GM23338 (cell line): Measurements from ENCODE around the gene RNLS.

ENCODE experiments used
- CREB1 ChIP-seq: fragments of 250-450 bp; sonication (Bioruptor Pico); IDR thresholded peaks from 2 replicates; pipeline ENCODE4 v1.5.0; 2020; ENCODE audit warnings: low read depth, mild to moderate bottlenecking, moderate library complexity
- ETS1 ChIP-seq: IDR thresholded peaks from 2 replicates; pipeline ENCODE4 v1.6.1; 2016; ENCODE audit warnings: antibody characterized with exemption
- EZH2 ChIP-seq: fragments of 200-600 bp; sonication (generic); IDR thresholded peaks from one replicate; pipeline ENCODE4 v1.8.0; 2017; ENCODE audit warnings: antibody characterized with exemption, mild to moderate bottlenecking, low read depth; ENCODE audit not compliant: unreplicated experiment
- EZH2phosphoT487 ChIP-seq: fragments of 200-600 bp; sonication (generic); IDR thresholded peaks from one replicate; pipeline ENCODE4 v1.8.1; 2018; ENCODE audit warnings: antibody characterized with exemption; ENCODE audit not compliant: unreplicated experiment
- POLR2AphosphoS5 ChIP-seq: IDR thresholded peaks from 2 replicates; pipeline ENCODE4 v1.6.1; 2016; ENCODE audit warnings: antibody characterized with exemption, low read depth
- STAT1 ChIP-seq: IDR thresholded peaks from one replicate; pipeline ENCODE4 v1.6.1; 2016; ENCODE audit warnings: antibody characterized with exemption; ENCODE audit not compliant: unreplicated experiment
- ZNF331 ChIP-seq: fragments of 250-450 bp; sonication (Bioruptor Pico); IDR thresholded peaks from 2 replicates; pipeline ENCODE4 v1.5.0; 2020; ENCODE audit warnings: low read depth, mild to moderate bottlenecking, moderate library complexity
- TF ChIP-seq, protein P1 (sequence below), 2 experiments: fragments of 200-600 bp in 1 of 2; sonication (generic) in 1 of 2; conservative IDR thresholded peaks; 2 replicates each; pipeline versions ENCODE4 v1.5.1 to v1.6.1; 2016 to 2017; ENCODE audit warnings: antibody characterized with exemption in 2 of 2, low read depth in 2 of 2, mild to moderate bottlenecking in 2 of 2, moderate library complexity in 1 of 2
- TF ChIP-seq, protein P2 (sequence below): IDR thresholded peaks from one replicate; pipeline ENCODE4 v1.6.1; 2018; ENCODE audit warnings: antibody characterized with exemption; ENCODE audit not compliant: unreplicated experiment

DNA sequence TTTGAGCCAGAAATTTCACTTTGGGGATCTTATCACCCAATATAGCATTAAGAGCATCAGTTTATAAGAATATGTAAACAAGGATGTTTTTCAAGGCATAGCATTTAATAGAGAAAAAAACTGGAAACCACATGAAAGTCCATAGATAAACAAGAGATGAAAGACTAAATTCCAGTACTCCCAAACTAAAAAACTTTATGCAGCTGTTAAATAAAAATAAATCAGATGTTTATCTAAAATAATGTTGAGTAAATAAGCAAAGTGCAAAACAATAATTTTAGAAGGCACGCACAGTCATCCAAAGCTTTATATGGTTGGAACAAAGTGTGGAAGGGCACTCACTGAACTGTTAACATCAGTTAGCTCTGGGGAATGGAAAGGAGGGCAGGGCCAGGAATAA is 21.0 kb downstream of the RNLS start:
- TF ChIP-seq EZH2 (no peak), EZH2phosphoT487 (no peak), POLR2AphosphoS5 (no peak), STAT1 (no peak), CREB1 (CRISPR knock-in tag) (no peak), ZNF331 (no peak), ETS1 (no peak)
- TF ChIP-seq, protein P1, sequence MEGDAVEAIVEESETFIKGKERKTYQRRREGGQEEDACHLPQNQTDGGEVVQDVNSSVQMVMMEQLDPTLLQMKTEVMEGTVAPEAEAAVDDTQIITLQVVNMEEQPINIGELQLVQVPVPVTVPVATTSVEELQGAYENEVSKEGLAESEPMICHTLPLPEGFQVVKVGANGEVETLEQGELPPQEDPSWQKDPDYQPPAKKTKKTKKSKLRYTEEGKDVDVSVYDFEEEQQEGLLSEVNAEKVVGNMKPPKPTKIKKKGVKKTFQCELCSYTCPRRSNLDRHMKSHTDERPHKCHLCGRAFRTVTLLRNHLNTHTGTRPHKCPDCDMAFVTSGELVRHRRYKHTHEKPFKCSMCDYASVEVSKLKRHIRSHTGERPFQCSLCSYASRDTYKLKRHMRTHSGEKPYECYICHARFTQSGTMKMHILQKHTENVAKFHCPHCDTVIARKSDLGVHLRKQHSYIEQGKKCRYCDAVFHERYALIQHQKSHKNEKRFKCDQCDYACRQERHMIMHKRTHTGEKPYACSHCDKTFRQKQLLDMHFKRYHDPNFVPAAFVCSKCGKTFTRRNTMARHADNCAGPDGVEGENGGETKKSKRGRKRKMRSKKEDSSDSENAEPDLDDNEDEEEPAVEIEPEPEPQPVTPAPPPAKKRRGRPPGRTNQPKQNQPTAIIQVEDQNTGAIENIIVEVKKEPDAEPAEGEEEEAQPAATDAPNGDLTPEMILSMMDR (conservative IDR thresholded peaks at IDR 0.05; ENCODE audit: low read depth in 2 of 2) = no peak
- TF ChIP-seq, protein P2, sequence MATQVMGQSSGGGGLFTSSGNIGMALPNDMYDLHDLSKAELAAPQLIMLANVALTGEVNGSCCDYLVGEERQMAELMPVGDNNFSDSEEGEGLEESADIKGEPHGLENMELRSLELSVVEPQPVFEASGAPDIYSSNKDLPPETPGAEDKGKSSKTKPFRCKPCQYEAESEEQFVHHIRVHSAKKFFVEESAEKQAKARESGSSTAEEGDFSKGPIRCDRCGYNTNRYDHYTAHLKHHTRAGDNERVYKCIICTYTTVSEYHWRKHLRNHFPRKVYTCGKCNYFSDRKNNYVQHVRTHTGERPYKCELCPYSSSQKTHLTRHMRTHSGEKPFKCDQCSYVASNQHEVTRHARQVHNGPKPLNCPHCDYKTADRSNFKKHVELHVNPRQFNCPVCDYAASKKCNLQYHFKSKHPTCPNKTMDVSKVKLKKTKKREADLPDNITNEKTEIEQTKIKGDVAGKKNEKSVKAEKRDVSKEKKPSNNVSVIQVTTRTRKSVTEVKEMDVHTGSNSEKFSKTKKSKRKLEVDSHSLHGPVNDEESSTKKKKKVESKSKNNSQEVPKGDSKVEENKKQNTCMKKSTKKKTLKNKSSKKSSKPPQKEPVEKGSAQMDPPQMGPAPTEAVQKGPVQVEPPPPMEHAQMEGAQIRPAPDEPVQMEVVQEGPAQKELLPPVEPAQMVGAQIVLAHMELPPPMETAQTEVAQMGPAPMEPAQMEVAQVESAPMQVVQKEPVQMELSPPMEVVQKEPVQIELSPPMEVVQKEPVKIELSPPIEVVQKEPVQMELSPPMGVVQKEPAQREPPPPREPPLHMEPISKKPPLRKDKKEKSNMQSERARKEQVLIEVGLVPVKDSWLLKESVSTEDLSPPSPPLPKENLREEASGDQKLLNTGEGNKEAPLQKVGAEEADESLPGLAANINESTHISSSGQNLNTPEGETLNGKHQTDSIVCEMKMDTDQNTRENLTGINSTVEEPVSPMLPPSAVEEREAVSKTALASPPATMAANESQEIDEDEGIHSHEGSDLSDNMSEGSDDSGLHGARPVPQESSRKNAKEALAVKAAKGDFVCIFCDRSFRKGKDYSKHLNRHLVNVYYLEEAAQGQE = no peak
